Activated CD8-positive, alpha-beta memory T cell treated with anti-CD3 and anti-CD28 coated beads, Interleukin-2, amount 50 U/mL, for 4 hours (primary cell): ENCODE measurements around the gene DAB2IP.

Source experiments
- DNase-seq: peaks from one replicate; pipeline ENCODE4 v3.0.0-alpha.2; 2020

Gene DAB2IP

DNA sequence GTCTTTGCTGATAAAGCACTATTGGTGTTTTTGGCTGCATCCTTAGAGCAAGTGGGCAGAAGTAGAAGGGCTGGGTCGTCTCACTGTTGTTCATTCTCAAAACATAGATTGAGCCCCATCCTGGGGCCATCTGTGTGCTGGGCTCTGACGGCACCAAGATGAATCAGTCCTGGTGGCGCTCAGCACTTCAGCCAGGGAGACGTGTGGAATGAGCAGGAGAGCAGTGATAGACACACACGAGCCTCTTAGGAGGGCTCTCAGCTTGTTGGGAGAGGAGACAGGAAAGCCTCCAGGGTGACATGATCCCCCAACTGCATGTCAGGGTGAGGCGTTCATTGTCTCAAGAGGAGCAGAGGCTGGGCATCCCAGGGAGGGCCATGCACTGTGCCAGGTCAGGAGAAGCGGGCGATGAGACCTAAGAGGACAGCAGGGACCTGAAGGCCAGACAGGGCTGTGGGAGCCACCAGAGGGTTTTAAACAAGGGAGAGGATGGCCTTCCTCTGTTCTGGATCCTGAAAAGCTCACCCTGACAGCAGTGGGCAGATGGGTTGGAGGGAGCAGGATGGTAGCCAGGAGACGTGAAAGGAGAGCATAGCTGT is 115.8 kb downstream of the DAB2IP start:
- DNase-seq = no peak

DNA sequence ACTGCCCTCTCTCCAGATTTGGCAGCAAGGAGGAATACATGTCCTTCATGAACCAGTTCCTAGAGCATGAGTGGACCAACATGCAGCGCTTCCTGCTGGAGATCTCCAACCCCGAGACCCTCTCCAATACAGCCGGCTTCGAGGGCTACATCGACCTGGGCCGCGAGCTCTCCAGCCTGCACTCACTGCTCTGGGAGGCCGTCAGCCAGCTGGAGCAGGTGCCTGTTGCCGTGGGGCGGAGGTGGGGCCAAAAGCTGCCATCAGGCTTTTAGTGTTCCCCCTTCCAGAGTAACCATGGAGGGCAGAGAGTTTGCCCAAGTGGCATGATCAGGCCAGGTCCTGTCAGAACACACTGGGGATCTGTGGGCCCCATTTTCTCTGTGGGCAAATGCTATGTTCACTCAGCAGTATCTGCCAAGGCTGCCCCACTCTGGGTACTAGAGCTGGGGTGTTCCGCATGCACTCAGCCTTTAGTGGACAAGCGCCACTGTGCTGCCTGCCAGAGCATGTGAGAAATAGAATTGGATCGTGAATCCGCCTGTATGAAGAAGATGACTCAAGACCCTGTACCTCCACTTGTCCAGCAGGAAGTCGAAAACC is 117.1 kb downstream of the DAB2IP start:
- DNase-seq = no peak

DNA sequence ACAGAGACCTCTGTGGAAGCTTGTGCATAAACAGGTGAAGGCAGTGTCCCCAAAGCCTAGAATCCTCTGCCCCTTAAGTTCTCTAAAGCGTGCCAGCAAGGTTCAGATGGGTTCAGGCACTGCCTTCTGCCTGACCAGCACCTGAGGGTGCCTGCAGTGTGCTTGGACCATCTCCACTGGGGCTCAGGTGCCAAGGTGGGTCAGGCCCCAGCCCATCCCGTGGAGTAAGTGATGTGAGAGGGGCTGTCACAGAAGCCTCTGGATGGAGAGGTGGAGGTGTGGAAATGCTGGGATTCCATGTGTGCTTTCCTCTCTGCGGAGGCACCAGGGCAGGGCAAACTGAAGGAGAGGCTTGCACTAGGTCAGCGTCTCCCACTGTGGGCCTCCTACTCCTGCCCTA is 118.5 kb downstream of the DAB2IP start:
- DNase-seq = no peak

DNA sequence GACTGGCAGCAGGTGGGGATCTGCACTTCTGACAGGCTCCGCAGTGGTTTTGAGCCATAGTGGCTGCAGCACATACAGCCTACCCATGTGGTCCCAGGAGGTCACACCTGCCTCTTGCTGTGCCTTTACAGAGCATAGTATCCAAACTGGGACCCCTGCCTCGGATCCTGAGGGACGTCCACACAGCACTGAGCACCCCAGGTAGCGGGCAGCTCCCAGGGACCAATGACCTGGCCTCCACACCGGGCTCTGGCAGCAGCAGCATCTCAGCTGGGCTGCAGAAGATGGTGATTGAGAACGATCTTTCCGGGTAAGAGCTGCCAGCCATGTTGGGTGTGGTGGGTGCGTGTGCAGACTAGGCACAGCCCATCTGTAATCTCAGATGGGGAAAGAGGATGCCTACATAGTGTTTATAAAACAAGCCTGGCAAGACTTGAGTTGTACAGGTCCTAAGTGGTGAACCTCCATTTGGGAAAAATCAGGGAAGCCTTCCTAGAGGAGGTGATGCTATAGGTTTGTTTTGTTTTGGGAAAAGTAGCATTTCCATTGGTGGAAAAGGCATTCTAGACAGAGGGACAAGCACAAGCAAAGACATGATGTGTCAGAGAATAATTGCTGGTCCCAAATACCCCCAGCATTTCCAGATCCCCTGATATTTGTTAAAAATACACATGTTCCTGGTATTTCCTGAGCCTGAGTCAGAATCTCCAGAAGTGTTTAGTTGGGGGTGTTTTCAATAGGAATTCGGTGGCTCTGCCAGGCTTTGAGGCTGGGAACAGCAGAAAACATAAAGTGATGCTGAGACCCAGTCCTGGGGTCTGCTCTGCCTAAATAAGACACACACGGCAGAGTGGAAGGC is 119.2 kb downstream of the DAB2IP start:
- no peak for DNase-seq

DNA sequence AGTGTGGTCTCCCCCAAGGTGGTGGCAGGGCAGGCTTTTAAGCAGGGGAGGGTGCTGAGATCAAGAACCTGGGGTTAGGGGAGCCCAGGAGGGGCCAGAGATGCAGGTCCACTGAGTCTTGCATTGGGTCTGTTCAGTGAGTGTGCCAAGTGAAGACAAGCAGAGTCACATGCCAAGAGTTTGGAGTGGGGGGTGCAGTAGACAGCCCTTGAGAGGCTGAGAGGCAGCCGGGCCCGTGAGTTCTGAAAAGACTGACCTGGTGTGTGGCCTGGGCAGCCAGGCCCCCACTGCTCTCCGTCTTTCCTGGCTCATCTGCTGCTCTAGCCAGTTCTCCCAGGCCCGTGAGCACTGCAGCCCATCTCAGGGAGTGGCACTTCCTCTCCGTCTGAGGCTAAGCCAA is 120.0 kb downstream of the DAB2IP start:
- no peak for DNase-seq

DNA sequence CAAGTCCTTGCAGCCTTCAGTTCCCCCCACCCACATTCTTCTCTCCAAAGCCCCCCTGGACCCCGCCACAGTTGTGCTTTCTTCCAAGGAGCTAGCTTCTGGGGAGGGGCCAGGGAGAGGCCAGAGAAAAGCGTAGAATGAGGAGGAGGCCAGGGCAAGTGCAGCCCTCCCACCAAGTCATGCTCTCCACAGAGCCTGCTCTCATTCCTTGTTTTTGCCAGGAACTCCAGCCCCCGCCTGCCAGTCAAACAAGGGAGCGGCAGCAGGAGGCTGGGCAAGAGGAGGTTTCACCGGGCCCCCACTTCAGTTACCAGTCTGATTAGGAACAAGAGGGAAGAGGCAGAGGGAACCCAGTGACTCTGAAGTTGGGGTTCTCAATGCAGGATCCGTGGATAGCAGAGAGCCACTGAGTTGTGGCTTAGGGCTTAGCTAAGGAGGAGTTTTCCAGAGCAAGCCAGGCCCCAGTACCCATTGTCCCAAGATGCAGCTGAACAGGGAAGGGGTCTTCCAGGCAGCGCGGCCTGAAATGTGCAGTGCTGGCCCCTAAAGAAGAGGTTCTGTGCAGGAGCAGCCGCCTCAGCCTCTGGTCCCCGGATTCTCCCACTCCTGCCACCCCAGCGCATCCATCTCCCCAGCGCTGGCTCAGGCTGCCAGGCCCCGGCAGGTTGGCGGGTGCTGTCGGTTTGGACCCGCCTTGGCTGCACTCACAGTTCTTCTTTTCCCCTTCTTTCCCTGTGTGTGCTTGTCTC is 120.6 kb downstream of the DAB2IP start:
- DNase-seq = peak; percentile 8

DNA sequence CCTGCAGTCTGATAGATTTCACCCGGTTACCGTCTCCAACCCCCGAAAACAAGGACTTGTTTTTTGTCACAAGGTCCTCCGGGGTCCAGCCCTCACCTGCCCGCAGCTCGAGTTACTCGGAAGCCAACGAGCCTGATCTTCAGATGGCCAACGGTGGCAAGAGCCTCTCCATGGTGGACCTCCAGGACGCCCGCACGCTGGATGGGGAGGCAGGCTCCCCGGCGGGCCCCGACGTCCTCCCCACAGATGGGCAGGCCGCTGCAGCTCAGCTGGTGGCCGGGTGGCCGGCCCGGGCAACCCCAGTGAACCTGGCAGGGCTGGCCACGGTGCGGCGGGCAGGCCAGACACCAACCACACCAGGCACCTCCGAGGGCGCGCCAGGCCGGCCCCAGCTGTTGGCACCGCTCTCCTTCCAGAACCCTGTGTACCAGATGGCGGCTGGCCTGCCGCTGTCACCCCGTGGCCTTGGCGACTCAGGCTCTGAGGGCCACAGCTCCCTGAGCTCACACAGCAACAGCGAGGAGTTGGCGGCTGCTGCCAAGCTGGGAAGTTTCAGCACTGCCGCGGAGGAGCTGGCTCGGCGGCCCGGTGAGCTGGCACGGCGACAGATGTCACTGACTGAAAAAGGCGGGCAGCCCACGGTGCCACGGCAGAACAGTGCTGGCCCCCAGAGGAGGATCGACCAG is 121.3 kb downstream of the DAB2IP start:
- peak; percentile 6 for DNase-seq

DNA sequence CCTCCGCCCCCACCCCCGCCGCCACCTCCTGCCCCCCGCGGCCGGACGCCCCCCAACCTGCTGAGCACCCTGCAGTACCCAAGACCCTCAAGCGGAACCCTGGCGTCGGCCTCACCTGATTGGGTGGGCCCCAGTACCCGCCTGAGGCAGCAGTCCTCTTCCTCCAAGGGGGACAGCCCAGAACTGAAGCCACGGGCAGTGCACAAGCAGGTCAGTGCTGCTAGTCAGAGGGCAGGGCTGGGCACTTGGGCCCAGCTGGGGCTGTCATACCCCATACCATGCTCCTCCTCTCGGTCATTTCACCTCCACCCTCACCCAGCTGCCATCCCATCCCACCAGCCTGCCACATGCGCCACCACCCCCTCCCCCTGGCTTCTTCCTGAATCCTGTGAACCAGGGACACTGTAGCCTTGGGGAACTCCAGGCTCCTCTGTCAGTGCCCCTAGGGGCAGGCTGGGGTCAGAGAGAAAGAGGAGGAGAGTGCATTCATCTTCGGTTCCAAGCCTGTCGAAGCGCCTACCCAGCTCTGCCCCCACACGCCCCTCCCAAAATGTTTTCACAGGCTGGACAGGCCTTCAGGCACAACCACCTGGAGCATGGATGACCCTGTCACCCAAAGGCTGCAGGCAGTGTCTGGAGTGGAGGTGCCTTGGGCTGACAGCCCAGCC is 122.0 kb downstream of the DAB2IP start:
- peak; percentile 11 for DNase-seq

DNA sequence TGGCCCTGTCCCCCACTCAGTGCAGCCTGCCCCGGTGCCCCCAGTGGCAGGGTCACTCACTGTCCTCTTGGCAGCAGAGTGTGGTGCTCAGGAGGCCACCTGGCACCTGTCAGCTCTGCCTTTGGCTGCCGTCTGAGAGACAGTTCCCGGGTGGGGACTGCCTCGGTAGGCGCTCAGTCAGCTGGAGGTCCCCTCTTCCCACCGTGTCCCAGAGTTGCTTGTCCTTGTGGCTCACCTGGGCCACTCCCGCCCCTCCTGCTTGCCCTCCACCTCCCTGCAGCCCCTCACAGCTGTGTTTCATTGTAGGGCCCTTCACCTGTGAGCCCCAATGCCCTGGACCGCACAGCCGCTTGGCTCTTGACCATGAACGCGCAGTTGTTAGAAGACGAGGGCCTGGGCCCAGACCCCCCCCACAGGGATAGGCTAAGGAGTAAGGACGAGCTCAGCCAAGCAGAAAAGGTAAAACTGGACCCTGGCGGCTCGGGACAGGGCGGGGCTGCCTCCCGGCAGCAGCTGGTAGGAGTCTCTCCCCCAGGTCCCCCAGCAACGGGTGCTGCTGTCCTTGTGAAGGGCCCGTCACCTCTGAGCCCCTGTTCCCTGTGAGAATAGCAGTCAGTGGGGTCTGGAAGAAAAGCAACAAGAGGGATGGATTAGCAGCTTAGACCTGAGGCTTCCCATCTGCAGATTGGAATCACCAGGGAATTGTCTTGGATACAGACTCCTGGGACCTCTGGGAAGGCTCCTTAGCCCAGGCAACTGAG is 122.7 kb downstream of the DAB2IP start:
- DNase-seq = peak; percentile 12

DNA sequence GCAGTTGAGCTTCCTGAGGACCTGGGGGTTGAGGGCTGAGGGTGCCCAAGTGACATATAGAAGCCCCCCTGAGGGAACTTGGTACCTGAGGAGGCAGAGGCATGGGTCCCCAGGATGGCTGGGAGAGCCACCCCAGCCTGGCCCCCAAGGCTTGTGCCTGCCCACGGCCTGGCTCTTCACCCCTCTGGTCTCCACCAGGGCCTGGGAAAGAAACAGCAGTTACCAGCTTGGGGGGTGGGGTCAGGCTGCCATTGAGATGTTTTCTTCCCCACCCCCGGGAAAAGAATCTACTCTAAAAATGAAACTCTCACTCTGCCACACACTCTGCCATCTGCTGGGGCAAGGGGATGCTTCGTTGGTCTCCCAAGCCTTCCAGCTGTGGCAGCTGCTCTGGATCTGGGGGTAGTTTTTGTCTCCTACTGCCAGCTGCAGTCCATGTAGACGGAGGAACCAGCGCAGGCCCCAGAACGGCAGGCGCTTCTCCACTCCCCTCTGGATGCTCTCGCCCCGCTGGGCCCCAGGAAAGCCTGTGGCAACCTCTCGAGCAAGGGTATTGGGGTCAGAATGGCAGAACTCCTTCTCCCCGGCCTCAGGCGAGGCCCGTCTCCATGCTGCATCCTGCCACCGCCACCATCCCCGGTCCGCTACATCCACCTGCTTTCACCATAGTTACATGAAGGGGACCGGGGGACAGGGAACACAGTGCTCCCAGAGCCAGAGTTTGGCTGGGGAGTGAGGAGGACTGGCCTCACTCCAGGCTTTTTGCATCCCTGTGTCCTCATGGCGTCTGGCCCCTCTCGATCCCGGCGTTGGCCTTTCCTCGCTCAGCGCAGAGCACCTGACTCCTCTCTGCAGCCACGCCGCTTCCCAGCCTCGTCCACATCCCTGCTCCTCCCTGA is 123.5 kb downstream of the DAB2IP start:
- no peak for DNase-seq

DNA sequence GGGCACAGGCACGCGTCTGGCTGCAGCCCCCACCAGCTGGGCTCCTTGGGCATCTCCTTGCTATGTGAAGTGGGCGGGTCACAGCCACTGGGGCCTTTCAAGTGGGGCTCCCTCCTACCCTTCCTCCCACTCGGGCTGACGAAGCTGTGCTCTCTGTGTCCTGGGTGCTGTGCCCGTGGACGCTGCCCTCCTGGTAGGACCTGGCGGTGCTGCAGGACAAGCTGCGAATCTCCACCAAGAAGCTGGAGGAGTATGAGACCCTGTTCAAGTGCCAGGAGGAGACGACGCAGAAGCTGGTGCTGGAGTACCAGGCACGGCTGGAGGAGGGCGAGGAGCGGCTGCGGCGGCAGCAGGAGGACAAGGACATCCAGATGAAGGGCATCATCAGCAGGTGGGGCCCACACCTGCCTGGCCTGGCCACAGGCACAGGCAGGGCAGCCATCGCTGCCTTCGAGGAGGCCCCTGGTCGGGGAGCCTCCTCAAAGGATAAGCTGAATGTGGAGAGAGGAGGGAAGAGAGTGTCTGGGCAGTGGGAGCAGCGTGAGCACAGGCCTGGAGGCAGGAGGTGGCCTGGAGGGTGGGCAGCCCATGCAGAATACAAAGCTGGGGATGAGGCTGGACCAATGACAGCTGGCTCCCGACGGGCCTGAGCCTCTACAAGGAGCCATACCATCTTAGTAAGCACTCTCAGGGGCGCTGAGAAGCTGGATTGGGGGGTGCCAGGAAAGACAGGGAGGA is 124.7 kb downstream of the DAB2IP start:
- DNase-seq = no peak

DNA sequence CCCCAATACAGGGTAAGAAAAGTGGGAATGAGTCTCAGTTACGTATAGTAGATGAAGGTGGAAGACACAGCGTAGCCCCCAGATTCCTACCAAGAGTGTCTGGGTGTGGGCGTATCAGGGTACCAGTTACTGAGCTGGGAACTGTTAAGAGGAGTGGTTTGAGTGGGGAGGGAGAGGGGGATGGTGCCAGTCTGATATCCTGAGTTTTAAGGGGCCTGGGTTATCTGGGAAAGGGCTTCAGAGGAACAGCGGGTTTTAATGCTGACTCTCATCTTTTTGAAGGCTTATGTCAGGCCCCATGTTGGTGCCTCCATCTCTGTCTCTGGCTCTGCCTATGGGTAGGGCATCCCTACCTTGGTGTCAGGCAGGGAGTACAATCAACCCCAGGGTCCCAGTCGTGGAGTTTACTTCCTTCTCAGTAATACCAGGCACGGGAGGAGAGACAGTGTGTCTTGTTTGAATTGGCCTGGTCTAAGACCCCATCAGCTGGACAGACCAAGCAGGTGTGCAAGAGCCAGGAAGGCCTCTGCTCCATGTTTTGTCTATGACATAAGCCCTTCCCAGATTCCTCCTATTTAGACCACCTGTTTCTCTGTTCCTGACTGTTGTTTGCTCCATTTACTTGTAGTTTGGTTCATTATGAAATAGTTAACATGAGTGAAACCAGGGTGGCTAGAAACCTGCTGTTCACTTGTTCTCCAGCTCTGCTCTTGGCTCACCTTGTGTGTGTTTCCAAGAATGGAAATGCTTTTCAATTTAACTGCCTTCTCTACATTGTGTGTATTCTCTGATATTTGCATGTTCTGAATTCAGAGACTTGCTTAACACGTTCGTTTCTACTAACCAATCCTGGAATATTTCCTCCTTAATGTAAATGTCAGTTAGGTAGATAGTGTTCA is 125.6 kb downstream of the DAB2IP start:
- no peak for DNase-seq

DNA sequence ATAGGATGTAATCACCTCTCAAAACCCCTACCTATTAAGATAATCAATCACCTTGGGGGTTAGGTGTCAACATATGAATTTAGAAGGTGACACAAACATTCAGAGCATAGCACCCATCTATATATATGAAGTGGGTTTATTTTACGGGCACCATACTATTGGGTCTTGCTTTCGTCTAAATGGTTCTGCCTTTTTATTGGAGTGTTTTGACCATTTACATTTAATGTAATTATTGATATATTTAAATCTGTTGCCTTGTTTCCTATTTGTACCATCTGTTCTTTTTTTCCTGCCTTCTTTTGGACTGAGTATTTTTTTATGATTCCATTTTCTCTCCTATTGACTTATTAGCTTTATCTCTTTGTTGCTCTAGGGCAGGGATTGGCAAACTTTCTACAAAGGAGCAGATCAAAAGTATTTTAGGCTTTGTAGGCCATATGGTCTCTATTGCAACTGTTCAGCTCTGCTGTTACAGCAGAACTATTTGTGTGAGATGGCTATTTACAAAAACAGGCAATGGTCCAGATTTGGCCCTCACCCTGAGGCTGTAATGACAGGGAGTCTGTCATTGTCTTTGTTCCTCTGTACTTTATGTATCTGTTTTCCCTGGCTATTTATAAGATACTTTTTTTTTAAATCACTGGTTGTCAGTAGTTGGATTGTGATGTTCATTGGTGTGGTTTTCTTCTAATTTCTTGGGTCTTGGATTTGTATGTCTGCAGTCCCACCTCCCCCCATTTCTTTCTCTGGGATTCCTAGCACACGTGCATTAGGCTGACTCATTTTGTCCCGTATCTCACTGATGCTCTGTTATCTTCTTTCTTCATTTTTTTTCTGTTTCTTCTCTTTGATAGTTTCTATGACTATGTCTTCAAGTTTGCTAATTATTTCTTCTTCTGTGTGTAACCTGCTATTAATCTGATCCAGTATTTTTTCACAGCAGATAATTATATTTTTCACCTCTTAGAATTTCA is 127.1 kb downstream of the DAB2IP start:
- no peak for DNase-seq

DNA sequence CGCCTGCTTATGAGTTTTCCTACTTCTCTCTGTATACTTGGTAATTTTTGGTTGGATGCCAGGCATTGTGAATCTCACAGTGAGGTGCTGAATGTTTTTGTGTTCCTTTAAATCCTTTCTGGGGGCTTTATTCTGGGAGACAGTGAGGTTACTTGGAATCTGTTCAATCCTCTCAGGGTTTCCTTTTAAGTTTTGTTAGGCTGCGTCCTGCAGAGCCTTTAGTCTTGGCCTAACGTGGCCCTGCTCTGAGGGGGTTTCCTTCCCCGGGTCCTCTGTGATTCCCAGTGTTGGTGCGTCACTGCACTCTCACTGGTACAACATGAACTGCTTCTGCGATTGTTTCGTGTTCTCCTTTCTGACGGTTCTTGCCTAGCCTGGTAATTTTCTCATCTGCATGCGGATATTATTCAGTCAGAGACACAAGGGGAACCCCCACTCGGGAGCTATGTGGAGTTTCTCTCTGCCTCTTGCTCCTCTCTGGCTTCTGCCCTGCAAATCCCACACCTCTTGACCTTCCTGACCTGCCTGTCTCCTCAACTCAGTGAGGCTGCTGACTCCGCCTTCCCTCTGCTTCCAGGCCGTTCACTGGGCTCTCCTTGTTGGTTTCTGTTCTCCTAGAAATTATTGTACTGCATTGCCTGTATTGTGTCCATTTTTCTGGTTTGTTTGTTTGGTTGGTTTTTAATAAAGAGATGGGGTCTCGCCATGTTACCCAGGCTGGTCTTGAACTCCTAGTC is 128.1 kb downstream of the DAB2IP start:
- no peak for DNase-seq

DNA sequence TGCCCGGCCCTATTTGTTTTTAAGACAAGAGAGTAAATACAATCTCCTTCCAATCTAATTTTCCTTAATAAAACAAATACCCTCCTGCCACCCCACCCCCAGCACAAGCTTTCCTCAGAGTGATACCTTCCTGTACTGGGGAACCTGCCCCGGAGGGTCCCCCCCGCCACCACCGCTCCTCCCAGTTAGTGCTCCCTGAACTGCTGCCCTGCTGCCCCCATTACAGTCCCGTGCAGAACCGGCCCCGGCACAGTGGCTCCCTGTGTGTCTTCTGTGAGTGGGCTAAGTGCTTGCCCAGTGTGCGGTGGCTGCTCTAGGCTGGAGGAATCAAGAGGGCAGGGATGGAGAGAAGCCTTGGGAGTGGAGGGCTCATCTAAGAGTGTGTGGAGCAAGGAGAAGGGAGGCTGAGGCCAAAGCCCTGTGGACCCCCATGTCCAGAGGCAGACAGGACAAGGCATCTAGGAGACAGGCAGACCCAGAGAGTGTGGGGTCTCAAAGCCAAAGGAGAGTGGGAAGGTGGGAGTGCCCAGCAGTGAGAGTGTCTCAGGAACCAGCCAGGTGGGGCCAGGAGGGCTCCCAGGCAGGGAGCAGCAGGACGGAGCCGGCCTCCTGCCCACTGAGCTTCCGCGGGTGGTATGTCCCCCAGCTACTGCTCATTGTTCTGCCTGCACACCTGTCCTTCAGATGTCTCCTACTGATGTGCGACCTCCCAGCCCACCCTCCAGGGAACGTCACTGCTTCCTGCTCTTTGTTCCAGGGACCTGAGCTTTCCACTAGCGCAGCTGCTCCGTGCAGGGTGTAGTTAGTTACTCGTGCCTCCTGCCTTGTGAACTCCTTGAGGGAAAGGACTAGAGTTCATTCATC is 129.0 kb downstream of the DAB2IP start:
- DNase-seq = no peak

DNA sequence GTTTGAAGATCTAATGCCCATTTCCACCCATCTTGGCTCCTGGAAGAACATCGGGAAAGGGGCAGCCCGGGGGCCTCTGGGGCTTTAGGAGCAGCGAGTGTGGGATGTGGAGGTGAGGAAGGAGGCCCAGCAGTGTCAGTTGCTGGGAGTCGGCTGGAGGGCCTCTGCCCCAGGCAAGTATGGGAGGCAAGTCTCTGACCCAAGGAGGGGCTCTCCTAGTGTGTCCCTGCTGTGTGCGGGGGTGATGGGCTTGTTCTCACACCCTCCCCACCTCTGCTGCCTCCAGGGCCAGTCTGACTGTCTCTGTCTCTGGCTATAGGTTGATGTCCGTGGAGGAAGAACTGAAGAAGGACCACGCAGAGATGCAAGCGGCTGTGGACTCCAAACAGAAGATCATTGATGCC is 129.7 kb downstream of the DAB2IP start:
- DNase-seq = no peak
